ENCODE measurements around the gene YTHDF1. TPM values are rescaled to one million over a fixed set of nuclear protein-coding genes. Genes with fewer than 3 reads are reported as not detected.

Gene YTHDF1
- total RNA-seq, 1 donor from 2014 or later = 32.6 TPM

DNA sequence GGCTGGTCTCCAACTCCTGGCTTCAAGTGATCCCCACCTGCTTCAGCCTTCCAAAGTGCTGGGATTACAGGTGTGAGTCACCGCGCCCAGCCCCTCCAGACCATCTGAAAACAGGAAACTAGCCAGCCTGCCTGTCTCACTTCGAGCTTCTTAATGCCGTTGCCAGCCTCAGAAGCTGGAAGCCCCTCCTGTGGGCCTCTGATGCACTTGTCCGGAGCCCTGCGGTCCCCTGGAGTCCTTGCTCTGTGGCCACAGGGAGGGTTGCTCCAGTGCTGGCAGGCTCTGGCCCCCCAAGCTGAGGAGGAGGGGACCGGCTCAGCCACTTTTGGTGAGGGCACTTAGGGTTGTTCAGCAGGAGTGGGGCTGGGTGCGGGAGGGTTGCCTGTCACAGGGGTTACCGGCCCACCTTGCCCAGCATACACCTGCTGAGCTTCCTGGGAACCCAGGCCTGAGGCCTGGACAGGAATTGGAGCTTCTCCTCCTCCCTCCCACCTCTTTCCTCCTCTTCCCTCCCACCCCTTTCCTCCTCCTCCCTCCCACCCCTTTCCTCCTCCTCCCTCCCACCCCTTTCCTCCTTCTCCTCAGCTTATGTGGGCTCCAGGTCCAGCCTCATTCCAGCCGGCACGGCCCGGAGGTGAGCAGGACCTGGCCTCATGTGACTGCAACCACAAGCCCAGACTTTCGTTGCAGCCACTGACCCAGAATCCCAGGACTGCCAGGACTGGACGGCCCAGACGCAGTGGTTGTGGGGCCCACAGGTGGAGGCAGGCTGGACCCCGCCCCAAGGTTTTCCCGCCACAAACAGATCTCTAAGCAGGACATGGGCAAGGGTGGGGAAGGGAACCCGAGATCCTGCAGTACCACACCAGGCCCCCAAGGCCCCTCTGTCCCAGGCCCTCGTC lies 10.4 kb upstream of the YTHDF1 start:
- CTCF ChIA-PET = no interaction called here
- TF ChIP-seq, protein P1, sequence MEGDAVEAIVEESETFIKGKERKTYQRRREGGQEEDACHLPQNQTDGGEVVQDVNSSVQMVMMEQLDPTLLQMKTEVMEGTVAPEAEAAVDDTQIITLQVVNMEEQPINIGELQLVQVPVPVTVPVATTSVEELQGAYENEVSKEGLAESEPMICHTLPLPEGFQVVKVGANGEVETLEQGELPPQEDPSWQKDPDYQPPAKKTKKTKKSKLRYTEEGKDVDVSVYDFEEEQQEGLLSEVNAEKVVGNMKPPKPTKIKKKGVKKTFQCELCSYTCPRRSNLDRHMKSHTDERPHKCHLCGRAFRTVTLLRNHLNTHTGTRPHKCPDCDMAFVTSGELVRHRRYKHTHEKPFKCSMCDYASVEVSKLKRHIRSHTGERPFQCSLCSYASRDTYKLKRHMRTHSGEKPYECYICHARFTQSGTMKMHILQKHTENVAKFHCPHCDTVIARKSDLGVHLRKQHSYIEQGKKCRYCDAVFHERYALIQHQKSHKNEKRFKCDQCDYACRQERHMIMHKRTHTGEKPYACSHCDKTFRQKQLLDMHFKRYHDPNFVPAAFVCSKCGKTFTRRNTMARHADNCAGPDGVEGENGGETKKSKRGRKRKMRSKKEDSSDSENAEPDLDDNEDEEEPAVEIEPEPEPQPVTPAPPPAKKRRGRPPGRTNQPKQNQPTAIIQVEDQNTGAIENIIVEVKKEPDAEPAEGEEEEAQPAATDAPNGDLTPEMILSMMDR (IDR thresholded peaks at IDR 0.05) = no peak
- peaks cover 3% of the 10 kb centered on the region for H3K4me1 Mint-ChIP-seq
- no peak for ATAC-seq (ENCODE audit: low read depth)
- intact Hi-C loops (cut with micrococcal nuclease) = no loop called here
- no peaks in the 10 kb centered on the region for H3K9me3 Mint-ChIP-seq
- H3K36me3 Mint-ChIP-seq (ENCODE audit: low read depth) = no peaks in the 10 kb centered on the region
- no peak for DNase-seq
- no peak overlapping the region for H3K4me3 Mint-ChIP-seq
- peaks cover 27% of the 10 kb centered on the region for H3K27me3 Mint-ChIP-seq
- no peak overlapping the region for H3K27ac Mint-ChIP-seq
- POLR2A ChIA-PET = no interaction called here

DNA sequence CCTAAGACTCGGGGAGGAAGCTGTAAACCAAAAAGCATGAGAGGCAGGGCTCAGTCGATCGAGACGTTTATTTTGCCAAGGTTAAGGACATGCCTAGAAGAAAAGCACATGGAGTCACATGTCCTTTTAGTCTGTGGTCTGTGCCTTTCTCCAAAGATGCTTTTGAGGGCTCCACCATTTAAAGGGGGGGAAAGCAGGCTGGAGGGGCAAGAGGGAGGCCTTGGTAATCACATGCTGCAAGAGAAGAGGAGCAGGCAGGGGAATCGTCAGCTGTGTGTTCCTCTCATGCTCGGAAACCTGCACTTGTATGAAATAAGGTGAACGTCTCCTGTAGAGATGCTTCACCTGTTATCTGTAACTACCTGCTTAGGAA lies 9.1 kb upstream of the YTHDF1 start:
- TF ChIP-seq, protein P1 (IDR thresholded peaks at IDR 0.05) = no peak
- no peak for DNase-seq
- H3K36me3 Mint-ChIP-seq (ENCODE audit: low read depth) = no peaks in the 10 kb centered on the region
- no peak overlapping the region for H3K27ac Mint-ChIP-seq
- CTCF ChIA-PET = interaction anchor here (0.6 to 3.0 kb wide), 3 partner anchors 11 to 156 kb away, joined by 3 to 10 read pairs (median 5); no protein-coding TSS in a partner anchor
- no peak overlapping the region for H3K4me3 Mint-ChIP-seq
- no peak for ATAC-seq (ENCODE audit: low read depth)
- intact Hi-C loops (cut with micrococcal nuclease) = no loop called here
- peaks cover 20% of the 10 kb centered on the region for H3K27me3 Mint-ChIP-seq
- no peaks in the 10 kb centered on the region for H3K4me1 Mint-ChIP-seq
- POLR2A ChIA-PET = no interaction called here
- H3K9me3 Mint-ChIP-seq = no peaks in the 10 kb centered on the region

DNA sequence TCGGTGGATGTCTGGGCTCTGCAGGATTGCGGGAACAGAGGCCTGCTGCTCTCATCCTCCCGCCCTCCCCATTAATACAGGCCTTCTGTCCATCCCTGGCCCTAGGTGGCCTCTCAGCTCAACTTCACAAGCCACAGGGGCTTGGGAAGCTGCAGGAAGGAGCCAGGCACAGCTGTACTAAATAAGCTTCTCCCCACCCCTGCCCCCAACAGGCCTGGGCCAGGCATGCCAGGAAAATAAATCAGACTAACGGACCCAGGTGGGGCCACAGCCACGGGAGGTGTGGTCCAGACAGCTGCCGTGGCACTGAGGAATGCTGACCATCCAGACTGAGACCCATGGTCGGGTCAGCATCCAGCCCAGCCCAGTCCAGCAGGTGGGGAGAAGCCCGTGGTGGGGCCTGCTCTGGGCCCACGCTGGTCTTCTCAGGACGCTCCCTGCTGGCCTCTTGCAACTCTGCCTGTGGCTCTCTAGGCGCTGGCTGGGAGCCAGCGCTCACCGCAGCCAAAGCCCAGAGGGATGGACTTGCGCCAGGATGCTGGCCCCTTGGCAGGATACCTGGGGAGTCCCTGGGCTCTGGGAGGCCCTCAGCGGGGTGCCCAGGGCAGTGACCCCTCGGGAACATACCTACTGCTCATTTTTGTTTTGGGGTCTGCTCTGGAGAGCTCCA lies 8.6 kb upstream of the YTHDF1 start:
- intact Hi-C loops (cut with micrococcal nuclease) = loop anchor here (5.0 kb wide), 1 partner anchor 748 kb away; no protein-coding TSS in a partner anchor
- ATAC-seq (ENCODE audit: low read depth) (no peak), DNase-seq (no peak)
- no peaks in the 10 kb centered on the region for H3K9me3 Mint-ChIP-seq
- H3K27ac Mint-ChIP-seq = no peak overlapping the region
- ChIA-PET CTCF (interaction anchor here (0.6 to 3.0 kb wide), 9 partner anchors 8 to 165 kb away, joined by 3 to 10 read pairs (median 5); partner anchors contain the start of gene BIRC7), POLR2A (interaction anchor here (0.8 kb wide), 1 partner anchor 10 kb away, joined by 3 read pairs; no protein-coding TSS in a partner anchor)
- no peaks in the 10 kb centered on the region for H3K4me1 Mint-ChIP-seq
- H3K27me3 Mint-ChIP-seq = peaks cover 17% of the 10 kb centered on the region
- TF ChIP-seq, protein P1 (IDR thresholded peaks at IDR 0.05) = no peak
- no peaks in the 10 kb centered on the region for H3K36me3 Mint-ChIP-seq (ENCODE audit: low read depth)
- no peak overlapping the region for H3K4me3 Mint-ChIP-seq

DNA sequence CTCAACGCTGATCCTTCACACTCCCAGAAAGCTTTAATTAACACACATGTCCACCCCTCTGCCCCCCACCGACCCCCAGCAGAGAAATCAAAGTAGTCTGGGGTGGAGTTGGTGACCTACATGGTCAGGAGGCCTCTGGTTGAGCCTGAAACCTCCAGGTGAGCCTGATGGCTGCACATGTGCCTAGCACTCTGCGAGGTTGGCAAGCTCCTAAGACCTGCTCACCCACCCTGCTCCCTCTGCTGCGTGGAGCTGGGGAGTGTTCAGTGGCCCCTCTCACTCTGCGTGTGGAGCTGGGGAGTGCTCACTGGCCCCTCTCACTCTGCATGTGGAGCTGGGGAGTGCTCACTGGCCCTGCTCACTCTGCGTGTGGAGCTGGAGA lies 7.9 kb upstream of the YTHDF1 start:
- H3K27me3 Mint-ChIP-seq = peaks cover 11% of the 10 kb centered on the region

More for the DNA sequence above, 7.9 kb upstream of the YTHDF1 start:
- TF ChIP-seq, protein P1 (IDR thresholded peaks at IDR 0.05) = no peak
- ATAC-seq (ENCODE audit: low read depth) (no peak), DNase-seq (no peak)
- no peaks in the 10 kb centered on the region for H3K36me3 Mint-ChIP-seq (ENCODE audit: low read depth)
- no peak overlapping the region for H3K4me3 Mint-ChIP-seq
- H3K4me1 Mint-ChIP-seq = no peaks in the 10 kb centered on the region
- POLR2A ChIA-PET = interaction anchor here (0.8 kb wide), 1 partner anchor 9 kb away, joined by 3 read pairs; no protein-coding TSS in a partner anchor
- CTCF ChIA-PET = interaction anchor here (0.9 to 3.0 kb wide), 18 partner anchors 9 to 750 kb away, joined by 3 to 10 read pairs (median 5); partner anchors contain the start of gene BIRC7
- no peak overlapping the region for H3K27ac Mint-ChIP-seq
- intact Hi-C loops (cut with micrococcal nuclease) = loop anchor here (1.0 to 5.0 kb wide), 2 partner anchors 67 to 748 kb away; no protein-coding TSS in a partner anchor
- H3K9me3 Mint-ChIP-seq = no peaks in the 10 kb centered on the region

All from activated B cell treated with CpG ODN at 0.5 μM for 24 hours (primary cell).